GM23338 (cell line): ENCODE data around the gene OLIG3. TPM values are rescaled to one million over a fixed set of nuclear protein-coding genes. Genes with fewer than 3 reads are reported as not detected.

Experiments
- ATAC-seq: fragments of 200-7000 bp; cut with Tn5 transposase; 3 replicates; pipeline ENCODE4 v1.9.1; 2020
- DNase-seq: peaks from one replicate; pipeline ENCODE4 v3.0.0-alpha.2; 2015; ENCODE audit warnings: low spot score
- H2AFZ ChIP-seq: fragments of 200-600 bp; sonication (generic); 2 replicates; pipeline ENCODE4 v1.8.0; 2016; ENCODE audit warnings: antibody characterized with exemption, mild to moderate bottlenecking, moderate library complexity
- H3F3A ChIP-seq: fragments of 200-600 bp; sonication (generic); replicated peaks from 2 replicates; pipeline ENCODE4 v1.8.0; 2017; ENCODE audit warnings: antibody characterized with exemption, mixed run types, low read depth
- H3K27ac ChIP-seq: fragments of 200-600 bp; sonication (generic); 2 replicates; pipeline ENCODE4 v1.6.1; 2016; ENCODE audit warnings: low read depth
- H3K27me3 ChIP-seq: fragments of 200-600 bp; sonication (generic); 2 replicates; pipeline ENCODE4 v1.8.0; 2016; ENCODE audit warnings: mild to moderate bottlenecking, mixed run types, moderate library complexity; ENCODE audit not compliant: insufficient read depth
- H3K36me3 ChIP-seq: fragments of 200-600 bp; sonication (generic); 2 replicates; pipeline ENCODE4 v1.8.0; 2016; ENCODE audit warnings: mild to moderate bottlenecking; ENCODE audit not compliant: insufficient read depth
- H3K4me1 ChIP-seq: fragments of 200-600 bp; sonication (generic); 2 replicates; pipeline ENCODE4 v1.8.0; 2016; ENCODE audit warnings: mild to moderate bottlenecking, moderate library complexity; ENCODE audit not compliant: insufficient read depth
- H3K4me2 ChIP-seq: fragments of 200-600 bp; sonication (generic); 2 replicates; pipeline ENCODE4 v1.7.1; 2017; ENCODE audit warnings: mixed run types
- H3K4me3 ChIP-seq: fragments of 200-600 bp; sonication (generic); 2 replicates; pipeline ENCODE4 v1.6.1; 2016; ENCODE audit warnings: mixed run types
- H3K79me2 ChIP-seq: fragments of 200-600 bp; sonication (generic); replicated peaks from 2 replicates; pipeline ENCODE4 v1.8.0; 2017; ENCODE audit warnings: mild to moderate bottlenecking; ENCODE audit not compliant: insufficient read depth
- H3K9me2 ChIP-seq: fragments of 200-600 bp; sonication (generic); 2 replicates; pipeline ENCODE4 v1.8.0; 2017; ENCODE audit not compliant: insufficient read depth
- H4K20me1 ChIP-seq: fragments of 200-600 bp; sonication (generic); replicated peaks from 2 replicates; pipeline ENCODE4 v1.8.0; 2017; ENCODE audit warnings: mild to moderate bottlenecking; ENCODE audit not compliant: insufficient read depth
- H3K27ac Mint-ChIP-seq: 2 replicates; pipeline ENCODE4 v1.8.0; 2020; ENCODE audit warnings: inconsistent platforms, mild to moderate bottlenecking, moderate library complexity, mixed read lengths
- H3K27me3 Mint-ChIP-seq: 3 replicates; pipeline ENCODE4 v1.8.0; 2022; ENCODE audit warnings: low read depth, mild to moderate bottlenecking, moderate library complexity, mixed read lengths, inconsistent platforms; ENCODE audit not compliant: insufficient read depth, poor library complexity
- H3K36me3 Mint-ChIP-seq: 3 replicates; pipeline ENCODE4 v1.8.0; 2021; ENCODE audit warnings: low read depth, mild to moderate bottlenecking, inconsistent platforms, moderate library complexity, mixed read lengths
- H3K4me1 Mint-ChIP-seq: 3 replicates; pipeline ENCODE4 v1.8.0; 2020; ENCODE audit warnings: mild to moderate bottlenecking, inconsistent platforms, mixed read lengths
- H3K4me3 Mint-ChIP-seq: 3 replicates; pipeline ENCODE4 v1.8.0; 2021; ENCODE audit warnings: moderate library complexity, mild to moderate bottlenecking, inconsistent platforms, mixed read lengths
- H3K9me3 Mint-ChIP-seq: 3 replicates; pipeline ENCODE4 v1.8.0; 2020; ENCODE audit warnings: moderate library complexity, mild to moderate bottlenecking, inconsistent platforms, mixed read lengths
- CREB1 ChIP-seq: fragments of 250-450 bp; sonication (Bioruptor Pico); IDR thresholded peaks from 2 replicates; pipeline ENCODE4 v1.5.0; 2020; ENCODE audit warnings: low read depth, mild to moderate bottlenecking, moderate library complexity
- EZH2 ChIP-seq: fragments of 200-600 bp; sonication (generic); IDR thresholded peaks from one replicate; pipeline ENCODE4 v1.8.0; 2017; ENCODE audit warnings: antibody characterized with exemption, mild to moderate bottlenecking, low read depth; ENCODE audit not compliant: unreplicated experiment
- EZH2phosphoT487 ChIP-seq: fragments of 200-600 bp; sonication (generic); IDR thresholded peaks from one replicate; pipeline ENCODE4 v1.8.1; 2018; ENCODE audit warnings: antibody characterized with exemption; ENCODE audit not compliant: unreplicated experiment
- JUNB ChIP-seq: IDR thresholded peaks from one replicate; pipeline ENCODE4 v1.6.1; 2016; ENCODE audit warnings: antibody characterized with exemption; ENCODE audit not compliant: unreplicated experiment
- NANOG ChIP-seq: IDR thresholded peaks from 2 replicates; pipeline ENCODE4 v1.6.1; 2016; ENCODE audit warnings: antibody characterized with exemption, borderline replicate concordance
- ZNF331 ChIP-seq: fragments of 250-450 bp; sonication (Bioruptor Pico); IDR thresholded peaks from 2 replicates; pipeline ENCODE4 v1.5.0; 2020; ENCODE audit warnings: low read depth, mild to moderate bottlenecking, moderate library complexity
- polyA plus RNA-seq: library from polyadenylated mRNA; unstranded; fragments of >200 nt; fragmentation: Nextera tagmentation; extraction: Ambion mirVana; gene quantifications from 2 replicates; pipeline ENCODE4 v1.2.1, GENCODE V29; 2016
- total RNA-seq: library from RNA; depleted of rRNA; stranded (reverse); fragments of >200 nt; shearing (Covaris generic); gene quantifications from 2 replicates; pipeline ENCODE4 v1.2.3, GENCODE V29; 2014
- TF ChIP-seq, protein P1 (sequence below), 2 experiments: fragments of 200-600 bp in 1 of 2; sonication (generic) in 1 of 2; conservative IDR thresholded peaks; 2 replicates each; pipeline versions ENCODE4 v1.5.1 to v1.6.1; 2016 to 2017; ENCODE audit warnings: antibody characterized with exemption in 2 of 2, low read depth in 2 of 2, mild to moderate bottlenecking in 2 of 2, moderate library complexity in 1 of 2
- TF ChIP-seq, protein P2 (sequence below): fragments of 250-450 bp; sonication (Bioruptor Pico); IDR thresholded peaks from 2 replicates; pipeline ENCODE4 v1.5.0; 2020; ENCODE audit warnings: mild to moderate bottlenecking, moderate library complexity
- TF ChIP-seq, protein P3 (sequence below): IDR thresholded peaks from one replicate; pipeline ENCODE4 v1.6.1; 2018; ENCODE audit warnings: antibody characterized with exemption; ENCODE audit not compliant: unreplicated experiment
- TF ChIP-seq, protein P4 (sequence below): IDR thresholded peaks from 2 replicates; pipeline ENCODE4 v1.6.1; 2016; ENCODE audit warnings: antibody characterized with exemption

The OLIG3 gene
- total and polyA plus RNA-seq, 2 experiments from 2014 or later, result 0.10 to 1.1 TPM

DNA sequence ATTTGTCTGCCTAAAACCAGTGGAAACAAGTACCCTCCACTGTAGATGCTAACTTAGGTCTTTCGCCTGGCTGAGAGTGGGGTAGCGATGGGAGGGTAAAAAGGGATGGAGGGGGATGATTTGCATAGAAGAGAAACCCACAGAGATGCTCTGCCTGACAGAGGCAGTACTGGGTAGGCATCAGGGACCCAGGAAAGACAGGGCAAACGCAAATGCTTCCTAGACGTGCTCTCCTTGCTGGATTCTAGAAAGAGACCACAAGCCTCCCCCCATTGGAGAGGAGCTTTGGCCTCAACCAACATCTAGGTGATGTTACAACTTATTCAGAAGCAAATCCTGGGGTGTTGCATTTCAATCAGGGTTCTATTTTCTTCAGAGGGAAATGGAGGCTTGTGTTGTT, 3.2 kb downstream of the OLIG3 start:
- Histone ChIP-seq H3K79me2 (no peaks in the 10 kb centered on the region), H4K20me1 (0 out of 2 replicates have a peak, but pooled peaks cover 3% of the 10 kb centered on the region), H3K27me3 (peaks cover 100% of the 10 kb centered on the region), H3K4me1 (peaks cover 72% of the 10 kb centered on the region), H2AFZ (no peak overlapping the region), H3K27ac (no peak overlapping the region), H3K9me2 (no peaks in the 10 kb centered on the region), H3K36me3 (no peaks in the 10 kb centered on the region), H3K4me3 (peak overlapping the region; percentile 72), H3F3A (peaks cover 19% of the 10 kb centered on the region; the same call in 1 of the 2 replicates), H3K4me2 (peak overlapping the region; percentile 96)
- TF ChIP-seq, protein P1, sequence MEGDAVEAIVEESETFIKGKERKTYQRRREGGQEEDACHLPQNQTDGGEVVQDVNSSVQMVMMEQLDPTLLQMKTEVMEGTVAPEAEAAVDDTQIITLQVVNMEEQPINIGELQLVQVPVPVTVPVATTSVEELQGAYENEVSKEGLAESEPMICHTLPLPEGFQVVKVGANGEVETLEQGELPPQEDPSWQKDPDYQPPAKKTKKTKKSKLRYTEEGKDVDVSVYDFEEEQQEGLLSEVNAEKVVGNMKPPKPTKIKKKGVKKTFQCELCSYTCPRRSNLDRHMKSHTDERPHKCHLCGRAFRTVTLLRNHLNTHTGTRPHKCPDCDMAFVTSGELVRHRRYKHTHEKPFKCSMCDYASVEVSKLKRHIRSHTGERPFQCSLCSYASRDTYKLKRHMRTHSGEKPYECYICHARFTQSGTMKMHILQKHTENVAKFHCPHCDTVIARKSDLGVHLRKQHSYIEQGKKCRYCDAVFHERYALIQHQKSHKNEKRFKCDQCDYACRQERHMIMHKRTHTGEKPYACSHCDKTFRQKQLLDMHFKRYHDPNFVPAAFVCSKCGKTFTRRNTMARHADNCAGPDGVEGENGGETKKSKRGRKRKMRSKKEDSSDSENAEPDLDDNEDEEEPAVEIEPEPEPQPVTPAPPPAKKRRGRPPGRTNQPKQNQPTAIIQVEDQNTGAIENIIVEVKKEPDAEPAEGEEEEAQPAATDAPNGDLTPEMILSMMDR (conservative IDR thresholded peaks at IDR 0.05; ENCODE audit: low read depth in 2 of 2), result no peak
- no peak; the same call in 1 of the 2 replicates for TF ChIP-seq NANOG
- no peak for TF ChIP-seq ZNF331 (CRISPR knock-in tag)
- TF ChIP-seq, protein P2, sequence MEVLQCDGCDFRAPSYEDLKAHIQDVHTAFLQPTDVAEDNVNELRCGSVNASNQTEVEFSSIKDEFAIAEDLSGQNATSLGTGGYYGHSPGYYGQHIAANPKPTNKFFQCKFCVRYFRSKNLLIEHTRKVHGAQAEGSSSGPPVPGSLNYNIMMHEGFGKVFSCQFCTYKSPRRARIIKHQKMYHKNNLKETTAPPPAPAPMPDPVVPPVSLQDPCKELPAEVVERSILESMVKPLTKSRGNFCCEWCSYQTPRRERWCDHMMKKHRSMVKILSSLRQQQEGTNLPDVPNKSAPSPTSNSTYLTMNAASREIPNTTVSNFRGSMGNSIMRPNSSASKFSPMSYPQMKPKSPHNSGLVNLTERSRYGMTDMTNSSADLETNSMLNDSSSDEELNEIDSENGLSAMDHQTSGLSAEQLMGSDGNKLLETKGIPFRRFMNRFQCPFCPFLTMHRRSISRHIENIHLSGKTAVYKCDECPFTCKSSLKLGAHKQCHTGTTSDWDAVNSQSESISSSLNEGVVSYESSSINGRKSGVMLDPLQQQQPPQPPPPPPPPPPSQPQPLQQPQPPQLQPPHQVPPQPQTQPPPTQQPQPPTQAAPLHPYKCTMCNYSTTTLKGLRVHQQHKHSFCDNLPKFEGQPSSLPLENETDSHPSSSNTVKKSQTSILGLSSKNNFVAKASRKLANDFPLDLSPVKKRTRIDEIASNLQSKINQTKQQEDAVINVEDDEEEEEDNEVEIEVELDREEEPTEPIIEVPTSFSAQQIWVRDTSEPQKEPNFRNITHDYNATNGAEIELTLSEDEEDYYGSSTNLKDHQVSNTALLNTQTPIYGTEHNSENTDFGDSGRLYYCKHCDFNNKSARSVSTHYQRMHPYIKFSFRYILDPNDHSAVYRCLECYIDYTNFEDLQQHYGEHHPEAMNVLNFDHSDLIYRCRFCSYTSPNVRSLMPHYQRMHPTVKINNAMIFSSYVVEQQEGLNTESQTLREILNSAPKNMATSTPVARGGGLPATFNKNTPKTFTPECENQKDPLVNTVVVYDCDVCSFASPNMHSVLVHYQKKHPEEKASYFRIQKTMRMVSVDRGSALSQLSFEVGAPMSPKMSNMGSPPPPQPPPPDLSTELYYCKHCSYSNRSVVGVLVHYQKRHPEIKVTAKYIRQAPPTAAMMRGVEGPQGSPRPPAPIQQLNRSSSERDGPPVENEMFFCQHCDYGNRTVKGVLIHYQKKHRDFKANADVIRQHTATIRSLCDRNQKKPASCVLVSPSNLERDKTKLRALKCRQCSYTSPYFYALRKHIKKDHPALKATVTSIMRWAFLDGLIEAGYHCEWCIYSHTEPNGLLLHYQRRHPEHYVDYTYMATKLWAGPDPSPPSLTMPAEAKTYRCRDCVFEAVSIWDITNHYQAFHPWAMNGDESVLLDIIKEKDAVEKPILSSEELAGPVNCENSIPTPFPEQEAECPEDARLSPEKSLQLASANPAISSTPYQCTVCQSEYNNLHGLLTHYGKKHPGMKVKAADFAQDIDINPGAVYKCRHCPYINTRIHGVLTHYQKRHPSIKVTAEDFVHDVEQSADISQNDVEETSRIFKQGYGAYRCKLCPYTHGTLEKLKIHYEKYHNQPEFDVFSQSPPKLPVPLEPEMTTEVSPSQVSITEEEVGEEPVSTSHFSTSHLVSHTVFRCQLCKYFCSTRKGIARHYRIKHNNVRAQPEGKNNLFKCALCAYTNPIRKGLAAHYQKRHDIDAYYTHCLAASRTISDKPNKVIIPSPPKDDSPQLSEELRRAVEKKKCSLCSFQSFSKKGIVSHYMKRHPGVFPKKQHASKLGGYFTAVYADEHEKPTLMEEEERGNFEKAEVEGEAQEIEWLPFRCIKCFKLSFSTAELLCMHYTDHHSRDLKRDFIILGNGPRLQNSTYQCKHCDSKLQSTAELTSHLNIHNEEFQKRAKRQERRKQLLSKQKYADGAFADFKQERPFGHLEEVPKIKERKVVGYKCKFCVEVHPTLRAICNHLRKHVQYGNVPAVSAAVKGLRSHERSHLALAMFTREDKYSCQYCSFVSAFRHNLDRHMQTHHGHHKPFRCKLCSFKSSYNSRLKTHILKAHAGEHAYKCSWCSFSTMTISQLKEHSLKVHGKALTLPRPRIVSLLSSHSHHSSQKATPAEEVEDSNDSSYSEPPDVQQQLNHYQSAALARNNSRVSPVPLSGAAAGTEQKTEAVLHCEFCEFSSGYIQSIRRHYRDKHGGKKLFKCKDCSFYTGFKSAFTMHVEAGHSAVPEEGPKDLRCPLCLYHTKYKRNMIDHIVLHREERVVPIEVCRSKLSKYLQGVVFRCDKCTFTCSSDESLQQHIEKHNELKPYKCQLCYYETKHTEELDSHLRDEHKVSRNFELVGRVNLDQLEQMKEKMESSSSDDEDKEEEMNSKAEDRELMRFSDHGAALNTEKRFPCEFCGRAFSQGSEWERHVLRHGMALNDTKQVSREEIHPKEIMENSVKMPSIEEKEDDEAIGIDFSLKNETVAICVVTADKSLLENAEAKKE (CRISPR knock-in tag), result no peak
- TF ChIP-seq, protein P3, sequence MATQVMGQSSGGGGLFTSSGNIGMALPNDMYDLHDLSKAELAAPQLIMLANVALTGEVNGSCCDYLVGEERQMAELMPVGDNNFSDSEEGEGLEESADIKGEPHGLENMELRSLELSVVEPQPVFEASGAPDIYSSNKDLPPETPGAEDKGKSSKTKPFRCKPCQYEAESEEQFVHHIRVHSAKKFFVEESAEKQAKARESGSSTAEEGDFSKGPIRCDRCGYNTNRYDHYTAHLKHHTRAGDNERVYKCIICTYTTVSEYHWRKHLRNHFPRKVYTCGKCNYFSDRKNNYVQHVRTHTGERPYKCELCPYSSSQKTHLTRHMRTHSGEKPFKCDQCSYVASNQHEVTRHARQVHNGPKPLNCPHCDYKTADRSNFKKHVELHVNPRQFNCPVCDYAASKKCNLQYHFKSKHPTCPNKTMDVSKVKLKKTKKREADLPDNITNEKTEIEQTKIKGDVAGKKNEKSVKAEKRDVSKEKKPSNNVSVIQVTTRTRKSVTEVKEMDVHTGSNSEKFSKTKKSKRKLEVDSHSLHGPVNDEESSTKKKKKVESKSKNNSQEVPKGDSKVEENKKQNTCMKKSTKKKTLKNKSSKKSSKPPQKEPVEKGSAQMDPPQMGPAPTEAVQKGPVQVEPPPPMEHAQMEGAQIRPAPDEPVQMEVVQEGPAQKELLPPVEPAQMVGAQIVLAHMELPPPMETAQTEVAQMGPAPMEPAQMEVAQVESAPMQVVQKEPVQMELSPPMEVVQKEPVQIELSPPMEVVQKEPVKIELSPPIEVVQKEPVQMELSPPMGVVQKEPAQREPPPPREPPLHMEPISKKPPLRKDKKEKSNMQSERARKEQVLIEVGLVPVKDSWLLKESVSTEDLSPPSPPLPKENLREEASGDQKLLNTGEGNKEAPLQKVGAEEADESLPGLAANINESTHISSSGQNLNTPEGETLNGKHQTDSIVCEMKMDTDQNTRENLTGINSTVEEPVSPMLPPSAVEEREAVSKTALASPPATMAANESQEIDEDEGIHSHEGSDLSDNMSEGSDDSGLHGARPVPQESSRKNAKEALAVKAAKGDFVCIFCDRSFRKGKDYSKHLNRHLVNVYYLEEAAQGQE, result no peak
- no peak for TF ChIP-seq EZH2phosphoT487
- TF ChIP-seq, protein P4, sequence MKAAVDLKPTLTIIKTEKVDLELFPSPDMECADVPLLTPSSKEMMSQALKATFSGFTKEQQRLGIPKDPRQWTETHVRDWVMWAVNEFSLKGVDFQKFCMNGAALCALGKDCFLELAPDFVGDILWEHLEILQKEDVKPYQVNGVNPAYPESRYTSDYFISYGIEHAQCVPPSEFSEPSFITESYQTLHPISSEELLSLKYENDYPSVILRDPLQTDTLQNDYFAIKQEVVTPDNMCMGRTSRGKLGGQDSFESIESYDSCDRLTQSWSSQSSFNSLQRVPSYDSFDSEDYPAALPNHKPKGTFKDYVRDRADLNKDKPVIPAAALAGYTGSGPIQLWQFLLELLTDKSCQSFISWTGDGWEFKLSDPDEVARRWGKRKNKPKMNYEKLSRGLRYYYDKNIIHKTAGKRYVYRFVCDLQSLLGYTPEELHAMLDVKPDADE, result no peak
- no peak for TF ChIP-seq JUNB
- no peak for TF ChIP-seq EZH2
- TF ChIP-seq CREB1, result no peak
- Mint-ChIP-seq H3K4me1 (peaks cover 76% of the 10 kb centered on the region), H3K4me3 (peak overlapping the region; percentile 81), H3K27me3 (peaks cover 99% of the 10 kb centered on the region), H3K36me3 (no peaks in the 10 kb centered on the region; the same call in 2 of the 3 replicates), H3K9me3 (no peaks in the 10 kb centered on the region; the same call in 2 of the 3 replicates), H3K27ac (no peak overlapping the region)
- DNase-seq, result peak; percentile 52
- no peak; the same call in 2 of the 3 replicates for ATAC-seq
